HG03442 (cell line): Measurements from ENCODE around the gene MAEA.

Source experiments
- ATAC-seq: cut with Tn5 transposase; IDR thresholded peaks from one replicate; pipeline ENCODE4 v1.9.1; 2021; ENCODE audit warnings: mild to moderate bottlenecking, moderate library complexity; ENCODE audit not compliant: unreplicated experiment

Gene MAEA

GRCh38 chr4:1349359-1350168 lies 59.9 kb downstream of the MAEA start:
- ATAC-seq = no peak

GRCh38 chr4:1350169-1350520 lies 60.5 kb downstream of the MAEA start:
- ATAC-seq = no peak

- no peak for ATAC-seq
Observed at GRCh38 chr4:1351854-1352566, 62.3 kb downstream of the MAEA start.

- no peak for ATAC-seq
Observed at GRCh38 chr4:1352567-1352900, 62.8 kb downstream of the MAEA start.

GRCh38 chr4:1353186-1354055 lies 63.7 kb downstream of the MAEA start:
- ATAC-seq = no peak

GRCh38 chr4:1354136-1354982 lies 64.7 kb downstream of the MAEA start:
- ATAC-seq = no peak

GRCh38 chr4:1354983-1355275 lies 65.2 kb downstream of the MAEA start:
- no peak for ATAC-seq

- no peak for ATAC-seq
Observed at GRCh38 chr4:1355378-1355777, 65.7 kb downstream of the MAEA start.

GRCh38 chr4:1356181-1356998 lies 66.7 kb downstream of the MAEA start:
- no peak for ATAC-seq

- no peak for ATAC-seq
Observed at GRCh38 chr4:1357356-1358248, 67.9 kb downstream of the MAEA start.

- no peak for ATAC-seq
Observed at GRCh38 chr4:1358421-1359143, 68.9 kb downstream of the MAEA start.

- no peak for ATAC-seq
Observed at GRCh38 chr4:1359144-1359501, 69.4 kb downstream of the MAEA start.

GRCh38 chr4:1359976-1360375 lies 70.3 kb downstream of the MAEA start:
- no peak for ATAC-seq

- no peak for ATAC-seq
Observed at GRCh38 chr4:1360423-1361283, 71.0 kb downstream of the MAEA start.

- ATAC-seq = no peak
Observed at GRCh38 chr4:1361431-1361830, 71.7 kb downstream of the MAEA start.

- ATAC-seq = no peak
Observed at GRCh38 chr4:1362046-1362445, 72.4 kb downstream of the MAEA start.

GRCh38 chr4:1362521-1362920 lies 72.8 kb downstream of the MAEA start:
- ATAC-seq = no peak

GRCh38 chr4:1363513-1363912 lies 73.8 kb downstream of the MAEA start:
- no peak for ATAC-seq
